ENCODE measurements around the gene GPR35. TPM values are rescaled to one million over a fixed set of nuclear protein-coding genes. Genes with fewer than 3 reads are reported as not detected.

Gene GPR35
- total and polyA plus RNA-seq, 10 of the 15 experiments (the other 5 are each of a cell fraction or from before 2014, with no cell fraction given): 0.14 to 1.6 (median 0.75) TPM; not detected in 3

DNA sequence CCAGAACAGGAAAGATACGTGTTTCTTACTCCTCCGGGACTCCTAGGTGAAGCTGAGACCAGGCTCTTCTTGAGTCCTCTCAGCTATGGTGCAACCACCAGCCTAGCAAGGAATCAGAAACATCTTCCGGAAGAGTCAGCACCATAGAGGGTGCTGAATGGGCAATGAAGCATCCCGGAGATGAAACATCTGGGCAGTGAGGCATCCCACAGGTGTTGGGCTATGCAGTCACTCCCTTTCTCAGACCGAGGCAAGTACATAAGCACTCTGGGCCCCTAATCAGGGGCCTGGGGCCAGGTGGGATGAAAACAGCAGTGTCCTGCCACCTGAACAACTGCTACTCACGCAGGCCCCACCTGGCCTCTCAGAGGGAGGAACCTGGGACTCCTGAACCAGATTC, 40.2 kb upstream of the GPR35 start (continued):
- TF ChIP-seq MYB (IDR thresholded peaks at IDR 0.05; ENCODE audit: borderline replicate concordance, low read depth, low read length) (no peak), NFIC (IDR thresholded peaks at IDR 0.05; ENCODE audit: low read depth, low read length) (no peak), SMARCA5 (IDR thresholded peaks at IDR 0.05) (no peak), STAT1 (conservative IDR thresholded peaks at IDR 0.05) (no peak), HDAC2 (IDR thresholded peaks at IDR 0.05) (no peak), TCF12 (IDR thresholded peaks at IDR 0.05; ENCODE audit: low read depth, low read length) (peak; percentile 96), POLR2AphosphoS2 (IDR thresholded peaks at IDR 0.05; ENCODE audit: low read depth, low read length) (0 out of 2 replicates have a peak, but pooled peaks have one; percentile 7), POLR2AphosphoS5 (IDR thresholded peaks at IDR 0.05; ENCODE audit: low read length) (peak; percentile 0), PML (IDR thresholded peaks at IDR 0.05; ENCODE audit: low read length) (0 out of 2 replicates have a peak, but pooled peaks have one; percentile 26), NR2C1 (IDR thresholded peaks at IDR 0.05) (no peak), IRF5 (IDR thresholded peaks at IDR 0.05; ENCODE audit: borderline replicate concordance) (no peak), BHLHE40 (IDR thresholded peaks at IDR 0.05; ENCODE audit: borderline replicate concordance in 1 of 2, low read depth in 2 of 2, low read length in 1 of 2) (no peak), PAX5 (IDR thresholded peaks at IDR 0.05; ENCODE audit: borderline replicate concordance, low read depth, low read length) (peak; percentile 36; the same call in 1 of the 2 replicates), NR2C2 (IDR thresholded peaks at IDR 0.05; ENCODE audit: borderline replicate concordance, control insufficient read depth, insufficient read length, low read depth) (no peak), PAX8 (IDR thresholded peaks at IDR 0.05) (no peak), TCF3 (IDR thresholded peaks at IDR 0.05; ENCODE audit: borderline replicate concordance, insufficient read depth, low read depth, low read length) (peak; percentile 98), USF2 (IDR thresholded peaks at IDR 0.05; ENCODE audit: borderline replicate concordance, low read depth, low read length) (no peak), SMC3 (IDR thresholded peaks at IDR 0.05; ENCODE audit: borderline replicate concordance, low read length) (no peak), E2F4 (IDR thresholded peaks at IDR 0.05; ENCODE audit: low read depth, low read length) (no peak), NRF1 (conservative IDR thresholded peaks at IDR 0.05; ENCODE audit: low read depth, low read length) (no peak), YY1 (IDR thresholded peaks at IDR 0.05; ENCODE audit: low read depth, low read length) (no peak), SUPT20H (IDR thresholded peaks at IDR 0.05; ENCODE audit: borderline replicate concordance, control insufficient read depth, low read depth, low read length) (no peak), SMAD1 (IDR thresholded peaks at IDR 0.05; ENCODE audit: low read depth, partially characterized antibody) (no peak), JUNB (IDR thresholded peaks at IDR 0.05) (no peak), IRF3 (IDR thresholded peaks at IDR 0.05) (no peak)
- TF ChIP-seq, protein P1, sequence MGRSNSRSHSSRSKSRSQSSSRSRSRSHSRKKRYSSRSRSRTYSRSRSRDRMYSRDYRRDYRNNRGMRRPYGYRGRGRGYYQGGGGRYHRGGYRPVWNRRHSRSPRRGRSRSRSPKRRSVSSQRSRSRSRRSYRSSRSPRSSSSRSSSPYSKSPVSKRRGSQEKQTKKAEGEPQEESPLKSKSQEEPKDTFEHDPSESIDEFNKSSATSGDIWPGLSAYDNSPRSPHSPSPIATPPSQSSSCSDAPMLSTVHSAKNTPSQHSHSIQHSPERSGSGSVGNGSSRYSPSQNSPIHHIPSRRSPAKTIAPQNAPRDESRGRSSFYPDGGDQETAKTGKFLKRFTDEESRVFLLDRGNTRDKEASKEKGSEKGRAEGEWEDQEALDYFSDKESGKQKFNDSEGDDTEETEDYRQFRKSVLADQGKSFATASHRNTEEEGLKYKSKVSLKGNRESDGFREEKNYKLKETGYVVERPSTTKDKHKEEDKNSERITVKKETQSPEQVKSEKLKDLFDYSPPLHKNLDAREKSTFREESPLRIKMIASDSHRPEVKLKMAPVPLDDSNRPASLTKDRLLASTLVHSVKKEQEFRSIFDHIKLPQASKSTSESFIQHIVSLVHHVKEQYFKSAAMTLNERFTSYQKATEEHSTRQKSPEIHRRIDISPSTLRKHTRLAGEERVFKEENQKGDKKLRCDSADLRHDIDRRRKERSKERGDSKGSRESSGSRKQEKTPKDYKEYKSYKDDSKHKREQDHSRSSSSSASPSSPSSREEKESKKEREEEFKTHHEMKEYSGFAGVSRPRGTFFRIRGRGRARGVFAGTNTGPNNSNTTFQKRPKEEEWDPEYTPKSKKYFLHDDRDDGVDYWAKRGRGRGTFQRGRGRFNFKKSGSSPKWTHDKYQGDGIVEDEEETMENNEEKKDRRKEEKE (IDR thresholded peaks at IDR 0.05): no peak

Measured in GM12878 (cell line).